ENCODE measurements around the gene PTEN. TPM values are rescaled to one million over a fixed set of nuclear protein-coding genes. Genes with fewer than 3 reads are reported as not detected.

The PTEN gene
- total RNA-seq (2011; cell fraction: chromatin; rRNA removed; ENCODE audit: low replicate concordance), result 26.5 and 143 TPM in 2 replicates
- 16.0 and 23.8 TPM in 2 replicates for total RNA-seq (2011; cell fraction: nucleolus; rRNA removed)
- 61.3 and 94.4 TPM in 2 replicates for total RNA-seq (2011; cell fraction: nucleoplasm; rRNA removed)
- 16.9 and 22.2 TPM in 2 replicates for total RNA-seq (2014; rRNA removed)
- 56.9 and 58.5 TPM in 2 replicates for total RNA-seq (2014; rRNA removed; fragmentation: Illumina TruSeq; extraction: Trizol)
- 52.7 and 56.4 TPM in 2 replicates for total RNA-seq (2015; rRNA removed; fragmentation: Illumina TruSeq; extraction: Trizol)
- total RNA-seq (2021), result 25.0 and 28.4 TPM in 2 replicates
- 24.2 and 25.0 TPM in 2 replicates for polyA plus RNA-seq (2011; rRNA removed)
- 3.4 and 4.9 TPM in 2 replicates for polyA plus RNA-seq (2011; cell fraction: cytosol; rRNA removed)
- 12.9 and 20.9 TPM in 2 replicates for polyA plus RNA-seq (2011; cell fraction: nucleus; rRNA removed)
- 17.3 and 29.7 TPM in 2 replicates for polyA plus RNA-seq (2012)
- polyA plus RNA-seq (2014; fragmentation: Illumina TruSeq; extraction: Trizol), result 15.6 and 15.7 TPM in 2 replicates
- polyA plus RNA-seq (2014; fragmentation: Nextera tagmentation; extraction: Ambion mirVana), result 10 to 100 TPM in 1 of 2 experiments, 1 to 10 TPM in 1; 8.4 to 12.8 TPM
- 13.1 and 18.5 TPM in 2 replicates for polyA plus RNA-seq (2014; rRNA removed)
- polyA minus RNA-seq (2011; rRNA and poly(A)+ RNA removed), result 78.7 and 109 TPM in 2 replicates
- 24.5 and 44.1 TPM in 2 replicates for polyA minus RNA-seq (2011; cell fraction: cytosol; rRNA and poly(A)+ RNA removed)
- 54.4 and 127 TPM in 2 replicates for polyA minus RNA-seq (2011; cell fraction: nucleus; rRNA and poly(A)+ RNA removed)
- percentile 86 among the genes with signal in this experiment for Bru-seq, nascent RNA
- percentile 83 among the genes with signal in this experiment for BruChase-seq, experiment 1, labeled RNA remaining after a 2-hour chase
- BruChase-seq, experiment 2, labeled RNA remaining after a 6-hour chase, result percentile 80 among the genes with signal in this experiment
- long read RNA-seq, experiment 1, full-length matches to known transcripts, result 109 of 145 reads
- long read RNA-seq, experiment 1, partial matches to known transcripts, result 10 of 145 reads
- long read RNA-seq, experiment 1, other reads (novel, unspliced or antisense), result 26 of 145 reads
- long read RNA-seq, experiment 2, full-length matches to known transcripts, result 13 of 29 reads
- long read RNA-seq, experiment 2, partial matches to known transcripts, result 8 of 29 reads
- long read RNA-seq, experiment 2, other reads (novel, unspliced or antisense), result 8 of 29 reads
- long read RNA-seq, experiment 3, full-length matches to known transcripts, result 1 of 8 reads
- long read RNA-seq, experiment 3, partial matches to known transcripts, result 1 of 8 reads
- long read RNA-seq, experiment 3, other reads (novel, unspliced or antisense), result 6 of 8 reads

DNA sequence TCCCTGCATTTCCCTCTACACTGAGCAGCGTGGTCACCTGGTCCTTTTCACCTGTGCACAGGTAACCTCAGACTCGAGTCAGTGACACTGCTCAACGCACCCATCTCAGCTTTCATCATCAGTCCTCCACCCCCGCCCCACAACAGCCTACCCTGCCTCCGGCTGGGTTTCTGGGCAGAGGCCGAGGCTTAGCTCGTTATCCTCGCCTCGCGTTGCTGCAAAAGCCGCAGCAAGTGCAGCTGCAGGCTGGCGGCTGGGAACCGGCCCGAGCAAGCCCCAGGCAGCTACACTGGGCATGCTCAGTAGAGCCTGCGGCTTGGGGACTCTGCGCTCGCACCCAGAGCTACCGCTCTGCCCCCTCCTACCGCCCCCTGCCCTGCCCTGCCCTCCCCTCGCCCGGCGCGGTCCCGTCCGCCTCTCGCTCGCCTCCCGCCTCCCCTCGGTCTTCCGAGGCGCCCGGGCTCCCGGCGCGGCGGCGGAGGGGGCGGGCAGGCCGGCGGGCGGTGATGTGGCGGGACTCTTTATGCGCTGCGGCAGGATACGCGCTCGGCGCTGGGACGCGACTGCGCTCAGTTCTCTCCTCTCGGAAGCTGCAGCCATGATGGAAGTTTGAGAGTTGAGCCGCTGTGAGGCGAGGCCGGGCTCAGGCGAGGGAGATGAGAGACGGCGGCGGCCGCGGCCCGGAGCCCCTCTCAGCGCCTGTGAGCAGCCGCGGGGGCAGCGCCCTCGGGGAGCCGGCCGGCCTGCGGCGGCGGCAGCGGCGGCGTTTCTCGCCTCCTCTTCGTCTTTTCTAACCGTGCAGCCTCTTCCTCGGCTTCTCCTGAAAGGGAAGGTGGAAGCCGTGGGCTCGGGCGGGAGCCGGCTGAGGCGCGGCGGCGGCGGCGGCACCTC, at the start of gene PTEN, which contains the start of gene KLLN:
Gene PTEN (plus strand): TSS at position 573 of the 891 bp plus-strand sequence. CDS start 845 bp downstream, outside the sequence.
Gene KLLN (minus strand): TSS at position 481 of the 891 bp plus-strand sequence. CDS start 1,046 bp downstream, outside the sequence.
- H3K9me3 ChIP-seq (replicated peaks; ENCODE audit: control insufficient read depth, insufficient read depth, low read depth, low read length), result no peaks in the 10 kb centered on the region
- peaks cover 3 to 11% of the 10 kb centered on the region in 2 experiments; a peak in 4 of 5 replicates for H3K4me1 ChIP-seq (replicated peaks in 1 of 2; ENCODE audit: control insufficient read depth in 2 of 2, insufficient read depth in 2 of 2, low read length in 2 of 2)
- H2AFZ ChIP-seq (ENCODE audit: low read depth, low read length), result peak within 1 kb of the TSS; percentile 98
- H3K4me3 ChIP-seq, result peak within 1 kb of the TSS; percentile 88
- no peaks in the 10 kb centered on the region for H3K27me3 ChIP-seq (ENCODE audit: control insufficient read depth in 2 of 2, insufficient read depth in 2 of 2, low read length in 2 of 2)
- POLR2A ChIA-PET, result interaction anchor here (0.7 to 2.6 kb wide), 8 partner anchors 9 to 44 kb away, joined by 3 to 11 read pairs (median 3); no protein-coding TSS in a partner anchor
- DNase-seq (ENCODE audit: extremely low read depth in 1 of 4, low spot score in 3 of 4) (peak; percentile 62 to 84 (median 71)), ATAC-seq (peak; percentile 62), FAIRE-seq (peak; percentile 67)
- H3K27ac ChIP-seq (ENCODE audit: extremely low read depth, low read depth, low read length), result peak within 1 kb of the TSS; percentile 79
- H4K20me1 ChIP-seq (replicated peaks; ENCODE audit: control insufficient read depth, insufficient read depth, low read length), result peaks cover 11% of the 10 kb centered on the region; the same call in 1 of the 2 replicates
- BruUV-seq (replicated peaks), result TSS peak; percentile 47
- peak within 1 kb of the TSS; percentile 78 to 90 for H3K9ac ChIP-seq (ENCODE audit: insufficient read depth in 1 of 2, low read depth in 2 of 2, low read length in 2 of 2)
- WGBS (ENCODE audit: insufficient coverage, low coverage, missing lambda C conversion rate), result 0% methylated on average over 12 of the region's 89 CpGs
- peaks cover 47% of the 10 kb centered on the region for H3K79me2 ChIP-seq (ENCODE audit: control insufficient read depth, insufficient read depth, low read length)
- no peaks in the 10 kb centered on the region for H3K9me1 ChIP-seq (ENCODE audit: control insufficient read depth, insufficient read depth, low read length)
- CTCF ChIA-PET (ENCODE audit: low intra/inter-chr PET ratio), result interaction anchor here (0.7 kb wide), 1 partner anchor 9 kb away, joined by 3 read pairs; no protein-coding TSS in a partner anchor
- intact Hi-C loops (cut with micrococcal nuclease), result loop anchor here (5.0 kb wide), 2 partner anchors 46 to 524 kb away; partner anchors contain the start of gene ATAD1
- peak within 1 kb of the TSS; percentile 88 for H3K4me2 ChIP-seq (ENCODE audit: insufficient read depth, low read length)
- H3K36me3 ChIP-seq (ENCODE audit: control insufficient read depth, insufficient read depth, low read length), result 0 out of 3 replicates have a peak, but pooled peaks cover 2% of the 10 kb centered on the region
- in situ Hi-C loops (cut with MboI), result loop anchor here (25.0 kb wide), 1 partner anchor 224 kb away; no protein-coding TSS in a partner anchor
- no peak for TF ChIP-seq ZFPM2 (CRISPR knock-in tag; IDR thresholded peaks at IDR 0.05)
- TF ChIP-seq, protein P1, sequence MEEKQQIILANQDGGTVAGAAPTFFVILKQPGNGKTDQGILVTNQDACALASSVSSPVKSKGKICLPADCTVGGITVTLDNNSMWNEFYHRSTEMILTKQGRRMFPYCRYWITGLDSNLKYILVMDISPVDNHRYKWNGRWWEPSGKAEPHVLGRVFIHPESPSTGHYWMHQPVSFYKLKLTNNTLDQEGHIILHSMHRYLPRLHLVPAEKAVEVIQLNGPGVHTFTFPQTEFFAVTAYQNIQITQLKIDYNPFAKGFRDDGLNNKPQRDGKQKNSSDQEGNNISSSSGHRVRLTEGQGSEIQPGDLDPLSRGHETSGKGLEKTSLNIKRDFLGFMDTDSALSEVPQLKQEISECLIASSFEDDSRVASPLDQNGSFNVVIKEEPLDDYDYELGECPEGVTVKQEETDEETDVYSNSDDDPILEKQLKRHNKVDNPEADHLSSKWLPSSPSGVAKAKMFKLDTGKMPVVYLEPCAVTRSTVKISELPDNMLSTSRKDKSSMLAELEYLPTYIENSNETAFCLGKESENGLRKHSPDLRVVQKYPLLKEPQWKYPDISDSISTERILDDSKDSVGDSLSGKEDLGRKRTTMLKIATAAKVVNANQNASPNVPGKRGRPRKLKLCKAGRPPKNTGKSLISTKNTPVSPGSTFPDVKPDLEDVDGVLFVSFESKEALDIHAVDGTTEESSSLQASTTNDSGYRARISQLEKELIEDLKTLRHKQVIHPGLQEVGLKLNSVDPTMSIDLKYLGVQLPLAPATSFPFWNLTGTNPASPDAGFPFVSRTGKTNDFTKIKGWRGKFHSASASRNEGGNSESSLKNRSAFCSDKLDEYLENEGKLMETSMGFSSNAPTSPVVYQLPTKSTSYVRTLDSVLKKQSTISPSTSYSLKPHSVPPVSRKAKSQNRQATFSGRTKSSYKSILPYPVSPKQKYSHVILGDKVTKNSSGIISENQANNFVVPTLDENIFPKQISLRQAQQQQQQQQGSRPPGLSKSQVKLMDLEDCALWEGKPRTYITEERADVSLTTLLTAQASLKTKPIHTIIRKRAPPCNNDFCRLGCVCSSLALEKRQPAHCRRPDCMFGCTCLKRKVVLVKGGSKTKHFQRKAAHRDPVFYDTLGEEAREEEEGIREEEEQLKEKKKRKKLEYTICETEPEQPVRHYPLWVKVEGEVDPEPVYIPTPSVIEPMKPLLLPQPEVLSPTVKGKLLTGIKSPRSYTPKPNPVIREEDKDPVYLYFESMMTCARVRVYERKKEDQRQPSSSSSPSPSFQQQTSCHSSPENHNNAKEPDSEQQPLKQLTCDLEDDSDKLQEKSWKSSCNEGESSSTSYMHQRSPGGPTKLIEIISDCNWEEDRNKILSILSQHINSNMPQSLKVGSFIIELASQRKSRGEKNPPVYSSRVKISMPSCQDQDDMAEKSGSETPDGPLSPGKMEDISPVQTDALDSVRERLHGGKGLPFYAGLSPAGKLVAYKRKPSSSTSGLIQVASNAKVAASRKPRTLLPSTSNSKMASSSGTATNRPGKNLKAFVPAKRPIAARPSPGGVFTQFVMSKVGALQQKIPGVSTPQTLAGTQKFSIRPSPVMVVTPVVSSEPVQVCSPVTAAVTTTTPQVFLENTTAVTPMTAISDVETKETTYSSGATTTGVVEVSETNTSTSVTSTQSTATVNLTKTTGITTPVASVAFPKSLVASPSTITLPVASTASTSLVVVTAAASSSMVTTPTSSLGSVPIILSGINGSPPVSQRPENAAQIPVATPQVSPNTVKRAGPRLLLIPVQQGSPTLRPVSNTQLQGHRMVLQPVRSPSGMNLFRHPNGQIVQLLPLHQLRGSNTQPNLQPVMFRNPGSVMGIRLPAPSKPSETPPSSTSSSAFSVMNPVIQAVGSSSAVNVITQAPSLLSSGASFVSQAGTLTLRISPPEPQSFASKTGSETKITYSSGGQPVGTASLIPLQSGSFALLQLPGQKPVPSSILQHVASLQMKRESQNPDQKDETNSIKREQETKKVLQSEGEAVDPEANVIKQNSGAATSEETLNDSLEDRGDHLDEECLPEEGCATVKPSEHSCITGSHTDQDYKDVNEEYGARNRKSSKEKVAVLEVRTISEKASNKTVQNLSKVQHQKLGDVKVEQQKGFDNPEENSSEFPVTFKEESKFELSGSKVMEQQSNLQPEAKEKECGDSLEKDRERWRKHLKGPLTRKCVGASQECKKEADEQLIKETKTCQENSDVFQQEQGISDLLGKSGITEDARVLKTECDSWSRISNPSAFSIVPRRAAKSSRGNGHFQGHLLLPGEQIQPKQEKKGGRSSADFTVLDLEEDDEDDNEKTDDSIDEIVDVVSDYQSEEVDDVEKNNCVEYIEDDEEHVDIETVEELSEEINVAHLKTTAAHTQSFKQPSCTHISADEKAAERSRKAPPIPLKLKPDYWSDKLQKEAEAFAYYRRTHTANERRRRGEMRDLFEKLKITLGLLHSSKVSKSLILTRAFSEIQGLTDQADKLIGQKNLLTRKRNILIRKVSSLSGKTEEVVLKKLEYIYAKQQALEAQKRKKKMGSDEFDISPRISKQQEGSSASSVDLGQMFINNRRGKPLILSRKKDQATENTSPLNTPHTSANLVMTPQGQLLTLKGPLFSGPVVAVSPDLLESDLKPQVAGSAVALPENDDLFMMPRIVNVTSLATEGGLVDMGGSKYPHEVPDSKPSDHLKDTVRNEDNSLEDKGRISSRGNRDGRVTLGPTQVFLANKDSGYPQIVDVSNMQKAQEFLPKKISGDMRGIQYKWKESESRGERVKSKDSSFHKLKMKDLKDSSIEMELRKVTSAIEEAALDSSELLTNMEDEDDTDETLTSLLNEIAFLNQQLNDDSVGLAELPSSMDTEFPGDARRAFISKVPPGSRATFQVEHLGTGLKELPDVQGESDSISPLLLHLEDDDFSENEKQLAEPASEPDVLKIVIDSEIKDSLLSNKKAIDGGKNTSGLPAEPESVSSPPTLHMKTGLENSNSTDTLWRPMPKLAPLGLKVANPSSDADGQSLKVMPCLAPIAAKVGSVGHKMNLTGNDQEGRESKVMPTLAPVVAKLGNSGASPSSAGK (IDR thresholded peaks at IDR 0.05), result peak; percentile 44; the same call in 1 of the 2 replicates

Measured in K562 (cell line).